GM12878 (cell line): Measurements from ENCODE around the gene GPALPP1. TPM values are rescaled to one million over a fixed set of nuclear protein-coding genes. Genes with fewer than 3 reads are reported as not detected.

Source experiments
- ATF2 ChIP-seq: IDR thresholded peaks from 2 replicates; pipeline ENCODE4 v1.6.1; 2012; ENCODE audit warnings: low read length, inconsistent platforms
- BACH1 ChIP-seq: fragments of 450-650 bp; IDR thresholded peaks from 2 replicates; pipeline ENCODE4 v1.6.1; 2017; ENCODE audit warnings: mild to moderate bottlenecking, borderline replicate concordance
- BHLHE40 ChIP-seq, 2 experiments: fragments of 450-650 bp in 1 of 2; IDR thresholded peaks; 2 replicates each; pipeline ENCODE4 v1.6.1; 2011 to 2017; ENCODE audit warnings: low read depth in 2 of 2, borderline replicate concordance in 1 of 2, improper control_type of control experiment in 1 of 2, low read length in 1 of 2, mild to moderate bottlenecking in 1 of 2
- E4F1 ChIP-seq: fragments of 450-650 bp; IDR thresholded peaks from 2 replicates; pipeline ENCODE4 v1.6.1; 2018; ENCODE audit warnings: borderline replicate concordance, mild to moderate bottlenecking; ENCODE audit not compliant: partially characterized antibody
- ETV6 ChIP-seq, 2 experiments: fragments of 450-650 bp in 1 of 2; IDR thresholded peaks in 1 of 2; conservative IDR thresholded peaks in 1 of 2; 2 replicates each; pipeline ENCODE4 v1.6.1; 2014; ENCODE audit warnings: antibody characterized with exemption in 1 of 2, borderline replicate concordance in 1 of 2, low read depth in 1 of 2, mild to moderate bottlenecking in 1 of 2, moderate library complexity in 1 of 2
- FOS ChIP-seq: IDR thresholded peaks from 3 replicates; pipeline ENCODE4 v1.6.1; 2011; ENCODE audit warnings: borderline replicate concordance; ENCODE audit not compliant: insufficient read length; ENCODE audit errors: extremely low read depth
- HDAC2 ChIP-seq: fragments of 200-600 bp; sonication (generic); IDR thresholded peaks from 2 replicates; pipeline ENCODE4 v1.6.1; 2017
- IRF4 ChIP-seq: IDR thresholded peaks from 2 replicates; pipeline ENCODE4 v1.6.1; 2011; ENCODE audit warnings: low read depth, low read length
- KDM1A ChIP-seq: fragments of 200-600 bp; sonication (generic); IDR thresholded peaks from 2 replicates; pipeline ENCODE4 v1.6.1; 2016; ENCODE audit warnings: borderline replicate concordance
- MEF2B ChIP-seq: fragments of 450-650 bp; IDR thresholded peaks from 2 replicates; pipeline ENCODE4 v1.6.1; 2018; ENCODE audit warnings: mild to moderate bottlenecking, moderate library complexity; ENCODE audit not compliant: partially characterized antibody, poor library complexity, severe bottlenecking
- NBN ChIP-seq: fragments of 450-650 bp; IDR thresholded peaks from 2 replicates; pipeline ENCODE4 v1.6.1; 2016
- NR2C1 ChIP-seq: fragments of 450-650 bp; IDR thresholded peaks from 2 replicates; pipeline ENCODE4 v1.6.1; 2017; ENCODE audit warnings: antibody characterized with exemption, mild to moderate bottlenecking, moderate library complexity
- NRF1 ChIP-seq: conservative IDR thresholded peaks from 2 replicates; pipeline ENCODE4 v1.6.1; 2011; ENCODE audit warnings: mild to moderate bottlenecking, low read depth, low read length, improper control_type of control experiment
- RUNX3 ChIP-seq: IDR thresholded peaks from 2 replicates; pipeline ENCODE4 v1.6.1; 2012; ENCODE audit warnings: low read length, inconsistent platforms
- TBL1XR1 ChIP-seq: IDR thresholded peaks from 2 replicates; pipeline ENCODE4 v1.6.1; 2012; ENCODE audit warnings: low read depth, low read length, improper control_type of control experiment
- YY1 ChIP-seq: IDR thresholded peaks from 2 replicates; pipeline ENCODE4 v1.6.1; 2011; ENCODE audit warnings: low read depth, mild to moderate bottlenecking, low read length
- polyA plus RNA-seq, 11 experiments: library from polyadenylated mRNA; depleted of rRNA in 4 of 11; unstranded in 6 of 11; stranded (reverse) in 5 of 11; fragments of >200 nt; fragmentation: Nextera tagmentation in 4 of 11; fragmentation: Illumina TruSeq in 1 of 11; extraction: Ambion mirVana in 4 of 11; extraction: Trizol in 1 of 11; gene quantifications; 1 replicate in 1 of 11; 2 replicates in 10 of 11; pipeline versions ENCODE4 v1.2.1 to v1.2.3, GENCODE V29; 2011 to 2016; ENCODE audit warnings: inconsistent platforms in 2 of 11, missing spikeins in 2 of 11, low read depth in 1 of 11
- total RNA-seq, 4 experiments: library from RNA; depleted of rRNA in 3 of 4; stranded (reverse); fragments of >200 nt in 3 of 4; fragmentation: Illumina TruSeq in 1 of 4; extraction: Trizol in 1 of 4; gene quantifications; 2 replicates each; pipeline versions ENCODE4 v1.2.1 to v1.2.3, GENCODE V29; 2013 to 2021
- TF ChIP-seq, protein P1 (sequence below): fragments of 450-650 bp; IDR thresholded peaks from 2 replicates; pipeline ENCODE4 v1.6.1; 2018; ENCODE audit warnings: mild to moderate bottlenecking, low read depth, moderate library complexity; ENCODE audit not compliant: partially characterized antibody
- TF ChIP-seq, protein P2 (sequence below): IDR thresholded peaks from 2 replicates; pipeline ENCODE4 v1.6.1; 2011; ENCODE audit warnings: low read depth, mild to moderate bottlenecking, low read length, moderate library complexity, borderline replicate concordance; ENCODE audit errors: extremely low read depth
- TF ChIP-seq, protein P3 (sequence below): fragments of 450-650 bp; formaldehyde crosslinking; IDR thresholded peaks from 2 replicates; pipeline ENCODE4 v1.4.0; 2022; ENCODE audit warnings: mild to moderate bottlenecking, moderate library complexity

Gene GPALPP1
- total and polyA plus RNA-seq, 10 of the 15 experiments (the other 5 are each of a cell fraction or from before 2014, with no cell fraction given), result 14.2 to 32.4 (median 27.9) TPM

GRCh38 chr13:44989071-44989889 is at the start of gene GPALPP1, which contains the start of gene NUFIP1 (continued):
- TF ChIP-seq ATF2 (no peak), BACH1 (peak; percentile 84), KDM1A (no peak), NRF1 (no peak), FOS (no peak), MEF2B (no peak), NR2C1 (peak; percentile 65), HDAC2 (no peak), E4F1 (no peak), YY1 (peak; percentile 90), RUNX3 (peak; percentile 97), TBL1XR1 (no peak), ETV6 (conservative IDR thresholded peaks at IDR 0.05 in 1 of 2, IDR thresholded peaks at IDR 0.05 in 1 of 2; ENCODE audit: borderline replicate concordance in 1 of 2, low read depth in 1 of 2) (no peak), BHLHE40 (IDR thresholded peaks at IDR 0.05; ENCODE audit: borderline replicate concordance in 1 of 2, low read depth in 2 of 2, low read length in 1 of 2) (peak; percentile 98 to 99), IRF4 (peak; percentile 76), NBN (peak; percentile 98)
- TF ChIP-seq, protein P1, sequence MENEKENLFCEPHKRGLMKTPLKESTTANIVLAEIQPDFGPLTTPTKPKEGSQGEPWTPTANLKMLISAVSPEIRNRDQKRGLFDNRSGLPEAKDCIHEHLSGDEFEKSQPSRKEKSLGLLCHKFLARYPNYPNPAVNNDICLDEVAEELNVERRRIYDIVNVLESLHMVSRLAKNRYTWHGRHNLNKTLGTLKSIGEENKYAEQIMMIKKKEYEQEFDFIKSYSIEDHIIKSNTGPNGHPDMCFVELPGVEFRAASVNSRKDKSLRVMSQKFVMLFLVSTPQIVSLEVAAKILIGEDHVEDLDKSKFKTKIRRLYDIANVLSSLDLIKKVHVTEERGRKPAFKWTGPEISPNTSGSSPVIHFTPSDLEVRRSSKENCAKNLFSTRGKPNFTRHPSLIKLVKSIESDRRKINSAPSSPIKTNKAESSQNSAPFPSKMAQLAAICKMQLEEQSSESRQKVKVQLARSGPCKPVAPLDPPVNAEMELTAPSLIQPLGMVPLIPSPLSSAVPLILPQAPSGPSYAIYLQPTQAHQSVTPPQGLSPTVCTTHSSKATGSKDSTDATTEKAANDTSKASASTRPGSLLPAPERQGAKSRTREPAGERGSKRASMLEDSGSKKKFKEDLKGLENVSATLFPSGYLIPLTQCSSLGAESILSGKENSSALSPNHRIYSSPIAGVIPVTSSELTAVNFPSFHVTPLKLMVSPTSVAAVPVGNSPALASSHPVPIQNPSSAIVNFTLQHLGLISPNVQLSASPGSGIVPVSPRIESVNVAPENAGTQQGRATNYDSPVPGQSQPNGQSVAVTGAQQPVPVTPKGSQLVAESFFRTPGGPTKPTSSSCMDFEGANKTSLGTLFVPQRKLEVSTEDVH, result peak; percentile 82
- TF ChIP-seq, protein P2, sequence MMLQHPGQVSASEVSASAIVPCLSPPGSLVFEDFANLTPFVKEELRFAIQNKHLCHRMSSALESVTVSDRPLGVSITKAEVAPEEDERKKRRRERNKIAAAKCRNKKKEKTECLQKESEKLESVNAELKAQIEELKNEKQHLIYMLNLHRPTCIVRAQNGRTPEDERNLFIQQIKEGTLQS, result peak; percentile 78; the same call in 1 of the 2 replicates
- TF ChIP-seq, protein P3, sequence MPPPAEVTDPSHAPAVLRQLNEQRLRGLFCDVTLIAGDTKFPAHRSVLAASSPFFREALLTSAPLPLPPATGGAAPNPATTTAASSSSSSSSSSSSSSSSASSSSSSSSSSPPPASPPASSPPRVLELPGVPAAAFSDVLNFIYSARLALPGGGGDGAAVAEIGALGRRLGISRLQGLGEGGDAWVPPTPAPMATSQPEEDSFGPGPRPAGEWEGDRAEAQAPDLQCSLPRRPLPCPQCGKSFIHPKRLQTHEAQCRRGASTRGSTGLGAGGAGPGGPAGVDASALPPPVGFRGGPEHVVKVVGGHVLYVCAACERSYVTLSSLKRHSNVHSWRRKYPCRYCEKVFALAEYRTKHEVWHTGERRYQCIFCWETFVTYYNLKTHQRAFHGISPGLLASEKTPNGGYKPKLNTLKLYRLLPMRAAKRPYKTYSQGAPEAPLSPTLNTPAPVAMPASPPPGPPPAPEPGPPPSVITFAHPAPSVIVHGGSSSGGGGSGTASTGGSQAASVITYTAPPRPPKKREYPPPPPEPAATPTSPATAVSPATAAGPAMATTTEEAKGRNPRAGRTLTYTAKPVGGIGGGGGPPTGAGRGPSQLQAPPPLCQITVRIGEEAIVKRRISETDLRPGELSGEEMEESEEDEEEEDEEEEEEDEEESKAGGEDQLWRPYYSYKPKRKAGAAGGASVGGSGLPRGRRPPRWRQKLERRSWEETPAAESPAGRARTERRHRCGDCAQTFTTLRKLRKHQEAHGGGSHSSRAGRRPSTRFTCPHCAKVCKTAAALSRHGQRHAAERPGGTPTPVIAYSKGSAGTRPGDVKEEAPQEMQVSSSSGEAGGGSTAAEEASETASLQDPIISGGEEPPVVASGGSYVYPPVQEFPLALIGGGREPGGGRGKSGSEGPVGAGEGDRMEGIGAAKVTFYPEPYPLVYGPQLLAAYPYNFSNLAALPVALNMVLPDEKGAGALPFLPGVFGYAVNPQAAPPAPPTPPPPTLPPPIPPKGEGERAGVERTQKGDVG (CRISPR knock-in tag), result no peak
